SK-N-MC (cell line): Measurements from ENCODE around the gene ARHGEF35.

Experiments used
- EZH2 ChIP-seq: fragments of 200-600 bp; sonication (generic); IDR thresholded peaks from one replicate; pipeline ENCODE4 v1.6.1; 2017; ENCODE audit warnings: antibody characterized with exemption
- POLR2AphosphoS5 ChIP-seq: IDR thresholded peaks from 2 replicates; pipeline ENCODE4 v1.6.1; 2012; ENCODE audit warnings: mild to moderate bottlenecking, low read depth, low read length, borderline replicate concordance

DNA sequence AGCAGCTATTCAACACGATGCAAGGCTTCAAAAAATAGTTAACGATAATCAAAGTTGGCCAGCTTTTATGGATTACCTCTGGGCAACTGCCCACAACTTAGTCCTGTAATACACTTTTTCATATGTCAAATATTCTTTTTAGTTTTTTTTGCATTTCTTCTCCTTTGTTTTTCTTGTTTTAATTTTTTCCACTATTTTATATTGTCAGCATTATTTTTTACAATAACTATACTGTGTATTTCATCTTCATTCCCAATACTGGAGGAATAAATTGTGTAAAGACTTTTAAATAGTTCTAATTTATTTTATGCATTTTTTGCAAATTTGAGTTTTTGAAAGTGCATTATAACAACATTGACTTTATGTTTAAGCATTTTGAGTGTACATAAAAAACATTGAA is 30.8 kb downstream of the ARHGEF35 start:
- no peak for TF ChIP-seq POLR2AphosphoS5
- no peak for TF ChIP-seq EZH2
